Measurements from ENCODE around the gene DUOXA2.
"Not testable (repeated sequence)": the region's sequence is repeated elsewhere in the genome, so short reads cannot be mapped to it uniquely, and the experiment has no call there.

DUOXA2 gene

GRCh38 chr15:45114076-45114750, at the start of gene DUOXA2, which contains the start of gene DUOX2:
TSS of gene DUOXA2 (plus strand) at chr15:45114326. CDS start at chr15:45114606, 280 bp downstream.
TSS of gene DUOX2 (minus strand) at chr15:45114172. CDS start at chr15:45113411, 761 bp downstream.
- no peak for DNase-seq

- DNase-seq, result no peak
Observed at GRCh38 chr15:45064386-45064785, 49.7 kb upstream of the DUOXA2 start.

GRCh38 chr15:45069942-45070360, 44.2 kb upstream of the DUOXA2 start:
- DNase-seq, result not testable (repeated sequence)

- DNase-seq, result not testable (repeated sequence)
Observed at GRCh38 chr15:45073602-45074001, 40.5 kb upstream of the DUOXA2 start.

- not testable (repeated sequence) for DNase-seq
Observed at GRCh38 chr15:45075440-45076320, 38.4 kb upstream of the DUOXA2 start.

GRCh38 chr15:45077391-45077790, 36.7 kb upstream of the DUOXA2 start:
- not testable (repeated sequence) for DNase-seq

- DNase-seq, result peak; percentile 12
Observed at GRCh38 chr15:45079201-45079600, 34.9 kb upstream of the DUOXA2 start.

GRCh38 chr15:45079628-45080246, 34.4 kb upstream of the DUOXA2 start:
- DNase-seq, result not testable (repeated sequence)

GRCh38 chr15:45080593-45080992, 33.5 kb upstream of the DUOXA2 start:
- DNase-seq, result peak; percentile 32

- DNase-seq, result not testable (repeated sequence)
Observed at GRCh38 chr15:45082412-45082811, 31.7 kb upstream of the DUOXA2 start.

- no peak for DNase-seq
Observed at GRCh38 chr15:45083223-45083622, 30.9 kb upstream of the DUOXA2 start.

- DNase-seq, result no peak
Observed at GRCh38 chr15:45084163-45084562, 30.0 kb upstream of the DUOXA2 start.

- DNase-seq, result no peak
Observed at GRCh38 chr15:45087513-45087912, 26.6 kb upstream of the DUOXA2 start.

GRCh38 chr15:45088801-45089711, 25.1 kb upstream of the DUOXA2 start:
- no peak for DNase-seq

- no peak for DNase-seq
Observed at GRCh38 chr15:45089712-45090373, 24.3 kb upstream of the DUOXA2 start.

GRCh38 chr15:45091161-45091560, 23.0 kb upstream of the DUOXA2 start:
- no peak for DNase-seq

GRCh38 chr15:45091576-45091975, 22.6 kb upstream of the DUOXA2 start:
- no peak for DNase-seq

- DNase-seq, result no peak
Observed at GRCh38 chr15:45093013-45093412, 21.1 kb upstream of the DUOXA2 start.

- no peak for DNase-seq
Observed at GRCh38 chr15:45093622-45094357, 20.3 kb upstream of the DUOXA2 start.

GRCh38 chr15:45094358-45094730, 19.8 kb upstream of the DUOXA2 start:
- no peak for DNase-seq

- no peak for DNase-seq
Observed at GRCh38 chr15:45095661-45096060, 18.5 kb upstream of the DUOXA2 start.

Data from DMS79 (cell line).